ENCODE measurements around the gene DOCK9. TPM values are rescaled to one million over a fixed set of nuclear protein-coding genes. Genes with fewer than 3 reads are reported as not detected.

DOCK9 gene
- total and polyA plus RNA-seq, 2 donors (not counting 1 experiment from before 2014, with no cell fraction given), result 18.5 to 28.0 TPM

- H3K4me3 Mint-ChIP-seq, result no peak overlapping the region
- H3K79me2 ChIP-seq (ENCODE audit: control insufficient read depth, insufficient read depth, low read length), result peaks cover 4% of the 10 kb centered on the region
- no peaks in the 10 kb centered on the region for H4K20me1 ChIP-seq (ENCODE audit: control insufficient read depth, insufficient read depth, low read length, poor library complexity, severe bottlenecking)
- H3K9ac ChIP-seq (ENCODE audit: low read length), result no peak overlapping the region
- H3K4me3 ChIP-seq (ENCODE audit: control extremely low read depth in 1 of 5, extremely low read depth in 1 of 5, insufficient read depth in 1 of 5, low read depth in 2 of 5, low read length in 4 of 5), result no peak overlapping the region
- H3K36me3 ChIP-seq (replicated peaks in 1 of 2; ENCODE audit: control extremely low read depth in 1 of 2, control insufficient read depth in 1 of 2, extremely low read depth in 1 of 2, insufficient read depth in 2 of 2, low read length in 1 of 2), result no peaks in the 10 kb centered on the region
- WGBS (ENCODE audit: insufficient coverage), result 100% methylated on average over 1 of the region's 6 CpGs
- H3K27ac Mint-ChIP-seq, result no peak overlapping the region
- H3K27me3 Mint-ChIP-seq, result no peaks in the 10 kb centered on the region
- H3K9me3 Mint-ChIP-seq (ENCODE audit: insufficient read depth), result no peaks in the 10 kb centered on the region
- TF ChIP-seq EZH2 (IDR thresholded peaks at IDR 0.05; ENCODE audit: borderline replicate concordance, insufficient read depth, low read depth, low read length, poor library complexity, severe bottlenecking), result no peak
- H3K27me3 ChIP-seq (replicated peaks in 1 of 4; ENCODE audit: control extremely low read depth in 1 of 4, control insufficient read depth in 3 of 4, insufficient read depth in 4 of 4, low read length in 3 of 4), result no peaks in the 10 kb centered on the region
- DNase-seq (no peak), ATAC-seq (ENCODE audit: low read depth) (no peak)
- intact Hi-C loops (cut with micrococcal nuclease), result no loop called here
- H2AFZ ChIP-seq (ENCODE audit: insufficient read depth, low read depth, low read length, poor library complexity, severe bottlenecking), result no peak overlapping the region
- H3K4me2 ChIP-seq (replicated peaks; ENCODE audit: low read depth, low read length, poor library complexity, severe bottlenecking), result no peak overlapping the region
- H3K4me1 ChIP-seq (ENCODE audit: control insufficient read depth in 2 of 2, insufficient read depth in 2 of 2, low read length in 2 of 2), result no peaks in the 10 kb centered on the region
- no peaks in the 10 kb centered on the region for H3K4me1 Mint-ChIP-seq
- ChIA-PET CTCF (no interaction called here), POLR2A (no interaction called here)
- peaks cover 0 to 6% (median 2%) of the 10 kb centered on the region in 3 donors for H3K9me3 ChIP-seq (ENCODE audit: control extremely low read depth in 1 of 3, control insufficient read depth in 2 of 3, insufficient read depth in 1 of 3, low read length in 2 of 3)
- H3K27ac ChIP-seq (ENCODE audit: low read length in 2 of 2), result no peak overlapping the region
Measured at GRCh38 chr13:98987275-98987674, 9.4 kb upstream of the DOCK9 start.

- Mint-ChIP-seq H3K4me3 (no peak overlapping the region), H3K4me1 (peaks cover 4% of the 10 kb centered on the region), H3K27ac (no peak overlapping the region), H3K27me3 (no peaks in the 10 kb centered on the region), H3K9me3 (ENCODE audit: insufficient read depth) (peaks cover 2% of the 10 kb centered on the region)
- Histone ChIP-seq H3K4me2 (replicated peaks; ENCODE audit: low read depth, low read length, poor library complexity, severe bottlenecking) (no peak overlapping the region), H2AFZ (ENCODE audit: insufficient read depth, low read depth, low read length, poor library complexity, severe bottlenecking) (no peak overlapping the region), H3K9me3 (ENCODE audit: control extremely low read depth in 1 of 3, control insufficient read depth in 2 of 3, insufficient read depth in 1 of 3, low read length in 2 of 3) (peaks cover 0 to 3% (median 2%) of the 10 kb centered on the region in 3 donors), H3K27ac (ENCODE audit: low read length in 2 of 2) (no peak overlapping the region), H3K9ac (ENCODE audit: low read length) (no peak overlapping the region), H3K36me3 (replicated peaks in 1 of 2; ENCODE audit: control extremely low read depth in 1 of 2, control insufficient read depth in 1 of 2, extremely low read depth in 1 of 2, insufficient read depth in 2 of 2, low read length in 1 of 2) (no peaks in the 10 kb centered on the region), H3K27me3 (replicated peaks in 1 of 4; ENCODE audit: control extremely low read depth in 1 of 4, control insufficient read depth in 3 of 4, insufficient read depth in 4 of 4, low read length in 3 of 4) (no peaks in the 10 kb centered on the region), H3K4me3 (ENCODE audit: control extremely low read depth in 1 of 5, extremely low read depth in 1 of 5, insufficient read depth in 1 of 5, low read depth in 2 of 5, low read length in 4 of 5) (no peak overlapping the region), H3K79me2 (ENCODE audit: control insufficient read depth, insufficient read depth, low read length) (peaks cover 4% of the 10 kb centered on the region), H3K4me1 (ENCODE audit: control insufficient read depth in 2 of 2, insufficient read depth in 2 of 2, low read length in 2 of 2) (no peaks in the 10 kb centered on the region), H4K20me1 (ENCODE audit: control insufficient read depth, insufficient read depth, low read length, poor library complexity, severe bottlenecking) (no peaks in the 10 kb centered on the region)
- ChIA-PET CTCF (no interaction called here), POLR2A (no interaction called here)
- no peak for ATAC-seq (ENCODE audit: low read depth)
- no peak for DNase-seq
- intact Hi-C loops (cut with micrococcal nuclease), result no loop called here
- WGBS (ENCODE audit: insufficient coverage), result 96% methylated on average over 5 of the region's 8 CpGs
- TF ChIP-seq EZH2 (IDR thresholded peaks at IDR 0.05; ENCODE audit: borderline replicate concordance, insufficient read depth, low read depth, low read length, poor library complexity, severe bottlenecking), result no peak
- TF ChIP-seq CTCF (IDR thresholded peaks at IDR 0.05), result no peak
Measured at GRCh38 chr13:98986226-98986846, 8.5 kb upstream of the DOCK9 start.
